Stimulated activated CD4-positive, alpha-beta T cell treated with anti-CD3 and anti-CD28 coated beads, Interleukin-15, amount 100 ng/mL, for 24 hours (primary cell): Measurements from ENCODE around the gene IRAG1.

Experiments
- DNase-seq: peaks from one replicate; pipeline ENCODE4 v3.0.0-alpha.2; 2020

Gene IRAG1

GRCh38 chr11:10666556-10667520 is 26.7 kb downstream of the IRAG1 start:
- no peak for DNase-seq

- DNase-seq: no peak
Measured at GRCh38 chr11:10664496-10664895, 29.1 kb downstream of the IRAG1 start.

- DNase-seq: no peak
Measured at GRCh38 chr11:10663990-10664389, 29.6 kb downstream of the IRAG1 start.

- no peak for DNase-seq
Measured at GRCh38 chr11:10663365-10663764, 30.2 kb downstream of the IRAG1 start.

- DNase-seq: no peak
Measured at GRCh38 chr11:10660323-10660722, 33.2 kb downstream of the IRAG1 start.

- DNase-seq: no peak
Measured at GRCh38 chr11:10659339-10660216, 34.0 kb downstream of the IRAG1 start.

- no peak for DNase-seq
Measured at GRCh38 chr11:10658621-10659338, 34.8 kb downstream of the IRAG1 start.

- DNase-seq: peak; percentile 14
Measured at GRCh38 chr11:10657308-10658271, 36.0 kb downstream of the IRAG1 start.

- DNase-seq: no peak
Measured at GRCh38 chr11:10655943-10656576, 37.5 kb downstream of the IRAG1 start.

GRCh38 chr11:10655227-10655626 is 38.3 kb downstream of the IRAG1 start:
- no peak for DNase-seq

GRCh38 chr11:10654811-10655150 is 38.8 kb downstream of the IRAG1 start:
- DNase-seq: no peak

GRCh38 chr11:10653946-10654810 is 39.4 kb downstream of the IRAG1 start:
- peak; percentile 38 for DNase-seq

GRCh38 chr11:10653261-10653660 is 40.3 kb downstream of the IRAG1 start:
- no peak for DNase-seq

- no peak for DNase-seq
Measured at GRCh38 chr11:10651656-10652361, 41.7 kb downstream of the IRAG1 start.

- no peak for DNase-seq
Measured at GRCh38 chr11:10650630-10651029, 42.9 kb downstream of the IRAG1 start.

GRCh38 chr11:10650166-10650565 is 43.4 kb downstream of the IRAG1 start:
- no peak for DNase-seq

- no peak for DNase-seq
Measured at GRCh38 chr11:10648871-10649270, 44.7 kb downstream of the IRAG1 start.

- no peak for DNase-seq
Measured at GRCh38 chr11:10646681-10647355, 46.7 kb downstream of the IRAG1 start.

- DNase-seq: no peak
Measured at GRCh38 chr11:10646005-10646404, 47.5 kb downstream of the IRAG1 start.
